Activated T-helper 2 cell treated with anti-CD3 and anti-CD28 coated beads, Interferon-gamma antibody, Interleukin-2, Interleukin-4, amounts not matched to agents 10 μg/mL and 5 μg/mL and 100 μg/mL, durations not matched to agents 14 hours and 24 hours and 36 hours (primary cell): ENCODE results near the gene MLLT11. TPM values are rescaled to one million over a fixed set of nuclear protein-coding genes. Genes with fewer than 3 reads are reported as not detected.
"Not testable (repeated sequence)": the region's sequence is repeated elsewhere in the genome, so short reads cannot be mapped to it uniquely, and the experiment has no call there.

Experiments
- DNase-seq: peaks from one replicate; pipeline ENCODE4 v3.0.0; 2021; ENCODE audit warnings: low spot score
- H3K27ac Mint-ChIP-seq: one replicate; pipeline ENCODE4 v1.8.0; 2021; ENCODE audit warnings: mixed read lengths
- H3K27me3 Mint-ChIP-seq: one replicate; pipeline ENCODE4 v1.8.0; 2021; ENCODE audit warnings: low read depth, mixed read lengths
- H3K36me3 Mint-ChIP-seq: one replicate; pipeline ENCODE4 v1.8.0; 2021; ENCODE audit warnings: low read depth, mixed read lengths
- H3K4me1 Mint-ChIP-seq: one replicate; pipeline ENCODE4 v1.8.0; 2021; ENCODE audit warnings: low read depth, mixed read lengths
- H3K4me3 Mint-ChIP-seq: one replicate; pipeline ENCODE4 v1.8.0; 2021; ENCODE audit warnings: low read depth, mild to moderate bottlenecking, moderate library complexity, mixed read lengths
- H3K9me3 Mint-ChIP-seq: one replicate; pipeline ENCODE4 v1.8.0; 2021; ENCODE audit warnings: mixed read lengths
- intact Hi-C: fragments of 100-400 bp; cut with micrococcal nuclease; formaldehyde crosslinking; loops from one replicate; pipeline ENCODE4 v1.15.1; 2023
- total RNA-seq: library from RNA; stranded (reverse); gene quantifications from 2 replicates; pipeline ENCODE4 v1.2.3, GENCODE V29; 2022

The MLLT11 gene
- total RNA-seq, 1 donor from 2014 or later = 3.8 TPM

DNA sequence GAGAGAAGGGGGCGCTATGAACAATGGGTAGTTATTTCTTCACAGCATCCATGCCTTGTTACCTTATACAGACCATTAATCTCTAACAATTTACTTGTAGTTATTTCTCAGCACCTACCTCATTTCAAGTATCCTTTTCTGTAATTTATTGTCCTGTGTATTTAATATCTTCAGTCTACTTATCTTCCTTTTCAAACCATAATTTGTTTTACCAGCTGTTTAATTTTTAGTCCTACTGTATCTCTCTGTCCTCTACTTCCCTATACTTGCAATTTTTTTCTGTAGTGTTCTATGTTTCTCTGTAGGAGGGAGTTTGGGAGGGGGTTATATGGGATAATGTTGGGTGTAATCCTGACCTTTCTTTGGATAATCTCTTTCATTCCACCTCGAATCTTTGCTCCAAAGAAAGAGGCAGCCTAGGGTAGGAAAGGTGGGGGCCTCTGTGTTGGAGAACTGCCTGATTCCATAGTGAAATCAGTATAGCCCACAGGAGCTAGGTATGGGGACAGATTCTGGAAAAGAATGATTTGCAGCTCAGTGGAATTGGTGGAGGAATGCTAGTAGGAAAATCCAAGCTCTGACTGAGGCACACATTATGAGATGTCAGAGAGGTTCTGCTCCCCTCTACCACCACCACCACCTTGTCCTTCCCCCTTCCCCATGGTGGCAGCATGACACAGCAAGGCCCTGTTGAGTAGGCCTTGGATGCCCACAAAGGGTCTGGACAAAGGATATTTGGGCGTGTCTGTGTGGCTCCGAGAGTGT lies 642 bp downstream of the MLLT11 start:
- peak overlapping the region; percentile 96 for H3K27ac Mint-ChIP-seq
- no peak for DNase-seq
- peaks cover 40% of the 10 kb centered on the region for H3K36me3 Mint-ChIP-seq
- peak overlapping the region; percentile 90 for H3K4me3 Mint-ChIP-seq
- intact Hi-C loops = loop anchor here (1.0 to 10.0 kb wide), 2 partner anchors 9 to 946 kb away; partner anchors contain the start of gene GABPB2
- peaks cover 49% of the 10 kb centered on the region for H3K4me1 Mint-ChIP-seq
- H3K27me3 Mint-ChIP-seq = no peaks in the 10 kb centered on the region
- no peaks in the 10 kb centered on the region for H3K9me3 Mint-ChIP-seq

DNA sequence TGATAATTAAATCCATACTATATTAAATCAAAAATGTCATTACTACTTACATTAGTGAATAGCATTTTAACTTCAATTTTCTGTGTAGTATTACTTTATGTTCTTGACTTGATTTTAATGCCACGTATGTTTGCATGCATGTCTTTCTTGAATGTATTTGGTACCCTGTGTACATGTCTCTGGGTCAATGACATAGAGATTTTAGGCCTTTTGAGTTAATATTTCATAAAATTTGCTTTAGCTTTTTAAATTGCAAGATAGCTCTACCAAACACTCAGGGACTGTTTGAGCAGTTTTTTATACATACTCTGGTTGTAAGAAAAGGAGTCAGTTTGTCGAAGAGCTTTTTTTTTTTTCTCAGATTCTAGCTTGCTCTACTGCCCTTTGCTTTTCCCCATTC lies 1.5 kb downstream of the MLLT11 start:
- Mint-ChIP-seq H3K36me3 (peaks cover 35% of the 10 kb centered on the region), H3K27me3 (no peaks in the 10 kb centered on the region), H3K4me1 (peaks cover 40% of the 10 kb centered on the region), H3K9me3 (no peaks in the 10 kb centered on the region), H3K27ac (no peak overlapping the region), H3K4me3 (no peak overlapping the region)
- intact Hi-C loops = loop anchor here (10.0 kb wide), 1 partner anchor 947 kb away; no protein-coding TSS in a partner anchor
- no peak for DNase-seq

DNA sequence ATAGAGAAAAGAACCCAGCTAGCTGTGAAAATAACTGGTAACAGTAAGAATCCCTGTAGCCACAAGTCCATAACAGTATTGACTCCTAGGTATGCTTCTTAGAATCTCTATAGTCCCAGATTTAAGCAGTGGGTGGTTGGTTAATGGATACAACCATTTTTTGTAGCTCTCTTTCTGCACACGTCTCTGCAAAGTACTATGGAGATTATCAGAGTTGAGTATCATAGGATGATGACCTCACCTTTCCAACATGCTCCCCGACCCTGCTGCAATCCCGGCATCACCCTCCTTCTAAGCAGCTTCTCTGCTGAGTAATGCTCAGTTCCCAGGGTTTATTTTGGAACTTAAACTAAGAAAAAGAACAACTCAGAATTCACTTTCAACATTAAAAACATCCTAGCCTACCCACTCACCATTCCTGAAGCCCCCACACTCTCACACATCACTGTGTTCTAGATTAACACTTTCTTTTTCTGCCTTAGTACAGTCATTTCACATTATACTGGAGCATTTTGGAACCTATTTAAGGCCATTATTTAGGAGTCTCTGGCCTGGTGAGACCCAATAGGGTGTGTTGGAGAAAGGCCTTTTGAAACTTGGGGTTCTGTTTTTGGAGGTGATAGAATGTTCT lies 2.7 kb downstream of the MLLT11 start:
- intact Hi-C loops = loop anchor here (10.0 kb wide), 1 partner anchor 948 kb away; no protein-coding TSS in a partner anchor
- no peak for DNase-seq
- H3K4me1 Mint-ChIP-seq = peaks cover 29% of the 10 kb centered on the region
- H3K27me3 Mint-ChIP-seq = no peaks in the 10 kb centered on the region
- peaks cover 30% of the 10 kb centered on the region for H3K36me3 Mint-ChIP-seq
- no peak overlapping the region for H3K27ac Mint-ChIP-seq
- no peak overlapping the region for H3K4me3 Mint-ChIP-seq
- no peaks in the 10 kb centered on the region for H3K9me3 Mint-ChIP-seq

DNA sequence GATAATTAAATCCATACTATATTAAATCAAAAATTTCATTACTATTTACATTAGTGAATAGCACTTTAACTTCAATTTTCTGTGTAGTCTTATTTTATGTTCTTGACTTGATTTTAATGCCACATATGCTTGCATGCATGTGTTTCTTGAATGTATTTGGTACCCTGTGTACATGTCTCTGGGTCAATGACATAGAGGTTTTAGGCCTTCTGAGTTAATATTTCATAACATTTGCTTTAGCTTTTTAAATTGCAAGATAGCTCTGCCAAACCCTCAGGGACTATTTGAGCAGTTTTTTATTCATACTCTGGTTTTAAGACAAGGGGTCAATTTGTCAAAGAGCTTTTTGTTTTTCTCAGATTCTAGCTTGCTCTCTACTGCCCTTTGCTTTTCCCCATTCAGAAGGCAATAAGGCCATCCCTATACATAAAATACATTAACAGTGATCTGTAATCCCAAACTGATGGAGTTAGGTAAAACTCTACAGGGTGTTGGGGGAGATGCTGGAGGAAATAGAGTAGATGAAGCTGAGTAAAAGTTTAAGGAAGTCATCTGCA lies 5.0 kb downstream of the MLLT11 start:
- intact Hi-C loops = loop anchor here (10.0 kb wide), 1 partner anchor 950 kb away; no protein-coding TSS in a partner anchor
- Mint-ChIP-seq H3K9me3 (no peaks in the 10 kb centered on the region), H3K27ac (no peak overlapping the region), H3K36me3 (peaks cover 13% of the 10 kb centered on the region), H3K4me3 (no peak overlapping the region), H3K4me1 (peaks cover 26% of the 10 kb centered on the region), H3K27me3 (no peaks in the 10 kb centered on the region)
- no peak for DNase-seq

- no peaks in the 10 kb centered on the region for H3K9me3 Mint-ChIP-seq
- H3K4me3 Mint-ChIP-seq = no peak overlapping the region
- H3K36me3 Mint-ChIP-seq = peaks cover 13% of the 10 kb centered on the region
- peaks cover 13% of the 10 kb centered on the region for H3K4me1 Mint-ChIP-seq
- H3K27ac Mint-ChIP-seq = no peak overlapping the region
- H3K27me3 Mint-ChIP-seq = no peaks in the 10 kb centered on the region
- intact Hi-C loops = loop anchor here (10.0 kb wide), 1 partner anchor 952 kb away; no protein-coding TSS in a partner anchor
- no peak for DNase-seq
These were observed 7.0 kb downstream of the MLLT11 start for GRCh38 chr1:151067185-151067584.

GRCh38 chr1:151069103-151069486 lies 8.9 kb downstream of the MLLT11 start:
- no peak for DNase-seq
- Mint-ChIP-seq H3K36me3 (peaks cover 20% of the 10 kb centered on the region), H3K4me1 (peaks cover 12% of the 10 kb centered on the region), H3K4me3 (peak overlapping the region; percentile 100), H3K9me3 (no peaks in the 10 kb centered on the region), H3K27me3 (no peaks in the 10 kb centered on the region), H3K27ac (peak overlapping the region; percentile 21)
- intact Hi-C loops = loop anchor here (10.0 kb wide), 1 partner anchor 954 kb away; no protein-coding TSS in a partner anchor

DNA sequence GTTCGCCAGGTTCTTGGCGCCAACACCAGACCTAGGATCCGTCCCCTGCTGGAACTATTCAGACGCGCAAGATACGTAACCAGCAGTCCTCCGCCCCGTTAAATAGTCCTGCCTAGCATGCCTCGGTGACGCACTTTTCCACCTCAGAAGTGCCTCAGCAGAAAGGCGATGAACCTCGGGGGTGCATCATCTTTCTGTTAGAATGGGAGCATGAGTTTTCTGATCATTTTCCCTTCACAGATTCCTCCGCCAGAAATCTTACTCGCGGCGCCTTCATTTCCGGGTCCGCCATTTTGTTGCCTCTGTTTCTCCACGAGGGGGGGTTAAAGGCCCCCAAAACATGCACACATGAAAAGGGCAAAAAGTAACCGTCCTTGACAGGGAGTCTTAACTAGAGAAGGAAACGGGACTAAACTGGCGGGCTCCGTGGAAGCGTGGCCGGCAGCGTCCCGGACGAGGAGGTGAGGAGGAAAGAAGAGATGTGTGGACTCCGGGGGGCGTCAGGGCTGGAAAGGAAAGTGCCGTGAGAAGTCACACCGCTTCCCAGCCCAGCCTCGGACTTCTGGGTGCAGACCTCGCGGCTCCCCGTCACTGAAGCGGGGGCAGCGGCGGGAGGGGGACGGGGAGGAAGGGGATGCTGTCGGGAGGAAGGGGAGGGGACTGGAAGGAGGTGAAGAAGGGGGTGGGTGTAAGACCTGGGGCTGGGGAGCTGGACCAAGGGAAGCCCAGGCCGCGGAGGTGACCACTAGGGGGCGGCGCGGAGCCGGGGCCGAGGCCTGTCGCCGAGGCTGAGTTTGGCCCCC lies 10.5 kb downstream of the MLLT11 start, which contains the start of gene GABPB2:
Gene GABPB2 (plus strand): TSS at position 288 of the 803 bp plus-strand sequence. CDS start 17,429 bp downstream, outside the sequence.
- H3K9me3 Mint-ChIP-seq = no peaks in the 10 kb centered on the region
- intact Hi-C loops = loop anchor here (1.0 to 10.0 kb wide), 4 partner anchors 10 to 212 kb away; partner anchors contain the start of genes MLLT11, PSMD4, TNFAIP8L2 and ZNF687
- H3K27ac Mint-ChIP-seq = peak within 1 kb of the TSS; percentile 100
- DNase-seq = peak; percentile 82
- H3K36me3 Mint-ChIP-seq = peaks cover 23% of the 10 kb centered on the region
- H3K4me1 Mint-ChIP-seq = peaks cover 12% of the 10 kb centered on the region
- H3K27me3 Mint-ChIP-seq = no peaks in the 10 kb centered on the region
- H3K4me3 Mint-ChIP-seq = peak within 1 kb of the TSS; percentile 100

- H3K36me3 Mint-ChIP-seq = peaks cover 21% of the 10 kb centered on the region
- H3K27ac Mint-ChIP-seq = peak overlapping the region; percentile 100
- no peaks in the 10 kb centered on the region for H3K27me3 Mint-ChIP-seq
- intact Hi-C loops = loop anchor here (10.0 kb wide), 1 partner anchor 183 kb away; the partner anchor contains the start of gene PSMD4
- H3K4me3 Mint-ChIP-seq = peak overlapping the region; percentile 100
- no peaks in the 10 kb centered on the region for H3K9me3 Mint-ChIP-seq
- peaks cover 12% of the 10 kb centered on the region for H3K4me1 Mint-ChIP-seq
- no peak for DNase-seq
These were observed 12.0 kb downstream of the MLLT11 start for GRCh38 chr1:151072224-151072623.

GRCh38 chr1:151085953-151086559 lies 25.9 kb downstream of the MLLT11 start:
- intact Hi-C loops = no loop called here
- H3K27ac Mint-ChIP-seq = no peak overlapping the region
- no peak for DNase-seq
- H3K36me3 Mint-ChIP-seq = no peaks in the 10 kb centered on the region
- H3K27me3 Mint-ChIP-seq = no peaks in the 10 kb centered on the region
- H3K9me3 Mint-ChIP-seq = no peaks in the 10 kb centered on the region
- H3K4me3 Mint-ChIP-seq = no peak overlapping the region
- H3K4me1 Mint-ChIP-seq = no peaks in the 10 kb centered on the region

DNA sequence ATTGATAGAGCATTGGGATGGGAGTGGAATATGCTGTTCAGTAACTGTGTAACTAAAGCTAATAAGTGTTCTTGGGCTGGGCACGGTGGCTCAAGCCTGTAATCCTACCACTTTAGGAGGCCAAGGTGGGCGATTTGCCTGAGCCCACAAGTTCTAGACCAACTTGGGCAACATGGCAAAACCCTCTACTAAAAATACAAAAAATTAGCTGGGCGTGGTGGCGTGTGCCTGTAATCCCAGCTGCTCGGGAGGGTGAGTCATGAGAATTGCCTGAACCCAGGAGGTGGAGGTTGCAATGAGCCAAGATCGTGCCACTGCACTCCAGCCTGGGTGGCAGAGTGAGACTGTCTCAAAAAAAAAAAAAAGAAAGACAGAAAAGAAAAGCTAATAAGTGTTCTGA lies 37.2 kb downstream of the MLLT11 start:
- H3K36me3 Mint-ChIP-seq, intact Hi-C loops, H3K9me3 Mint-ChIP-seq, H3K4me1 Mint-ChIP-seq, H3K27ac Mint-ChIP-seq, H3K4me3 Mint-ChIP-seq, H3K27me3 Mint-ChIP-seq, DNase-seq: not testable (repeated sequence)

- Mint-ChIP-seq H3K4me1 (no peaks in the 10 kb centered on the region), H3K27me3 (no peaks in the 10 kb centered on the region), H3K27ac (no peak overlapping the region), H3K4me3 (no peak overlapping the region), H3K36me3 (no peaks in the 10 kb centered on the region), H3K9me3 (no peaks in the 10 kb centered on the region)
- intact Hi-C loops = no loop called here
- no peak for DNase-seq
These were observed 37.9 kb downstream of the MLLT11 start for GRCh38 chr1:151098126-151098525.

DNA sequence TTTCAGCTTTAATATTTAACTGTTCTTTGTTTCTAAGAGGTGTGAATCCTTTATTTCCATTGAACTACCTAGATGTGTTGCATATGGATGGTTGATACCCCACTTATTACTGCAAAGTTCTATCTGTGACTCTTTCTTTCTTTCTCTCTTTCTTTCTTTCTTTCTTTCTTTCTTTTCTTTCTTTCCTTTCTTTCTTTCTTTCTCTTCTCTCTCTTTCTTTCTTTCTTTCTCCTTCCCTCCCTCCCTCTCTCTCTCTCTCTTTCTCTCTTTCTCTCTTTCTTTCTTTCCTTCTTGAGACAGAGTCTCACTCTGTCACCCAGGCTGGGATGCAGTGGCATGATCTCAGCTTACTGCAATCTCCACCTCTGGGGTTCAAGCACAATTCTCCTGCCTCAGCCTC lies 44.4 kb downstream of the MLLT11 start:
- intact Hi-C loops = no loop called here
- Mint-ChIP-seq H3K4me3 (no peak overlapping the region), H3K27me3 (no peaks in the 10 kb centered on the region), H3K4me1 (peaks cover 4% of the 10 kb centered on the region), H3K9me3 (no peaks in the 10 kb centered on the region), H3K36me3 (peaks cover 10% of the 10 kb centered on the region), H3K27ac (no peak overlapping the region)
- no peak for DNase-seq
